ENCODE measurements around the gene DAG1. TPM values are rescaled to one million over a fixed set of nuclear protein-coding genes. Genes with fewer than 3 reads are reported as not detected.

The DAG1 gene
- total RNA-seq, 1 experiment from 2014 or later = 99.9 TPM

DNA sequence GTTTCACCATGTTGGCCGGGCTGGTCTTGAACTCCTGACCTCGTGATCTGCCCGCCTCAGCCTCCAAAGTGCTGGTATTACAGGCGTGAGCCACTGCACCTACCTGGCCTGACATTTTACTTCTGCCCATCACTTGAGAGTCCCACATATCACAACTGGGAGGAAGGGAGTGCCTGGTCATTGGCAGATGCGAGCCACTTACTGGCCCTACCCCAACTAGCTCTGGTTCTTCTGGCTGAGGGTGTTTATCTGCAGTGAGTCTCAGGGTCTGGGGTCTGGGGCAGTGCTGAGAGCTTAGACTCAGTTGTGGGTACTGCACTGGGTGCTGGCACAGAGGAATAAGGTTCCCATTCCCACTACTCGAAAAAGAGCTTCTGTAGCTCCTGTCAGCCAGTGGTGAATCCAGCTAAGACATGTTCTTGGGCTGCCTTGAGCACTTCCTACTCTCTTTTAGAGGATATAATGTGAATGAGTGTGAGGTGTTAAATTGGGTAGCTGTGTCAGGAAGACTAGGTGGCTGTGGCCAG is 30.2 kb downstream of the DAG1 start:
- H3K4me2 ChIP-seq (ENCODE audit: low read length) = peak overlapping the region; percentile 56
- DNase-seq (ENCODE audit: low read depth, low spot score) = no peak
- H3K9ac ChIP-seq (ENCODE audit: low read length) = peak overlapping the region; percentile 52
- POLR2A ChIA-PET = interaction anchor here (1.3 kb wide), 1 partner anchor 173 kb away, joined by 5 read pairs; no protein-coding TSS in a partner anchor
- H3K36me3 ChIP-seq (ENCODE audit: control insufficient read depth in 1 of 2, insufficient read depth in 2 of 2, low read length in 2 of 2) = peaks cover 0 to 4% of the 10 kb centered on the region in 2 experiments; a peak in 1 of 4 replicates
- TF ChIP-seq SRF (IDR thresholded peaks at IDR 0.05; ENCODE audit: low read depth) (no peak), POLR2AphosphoS5 (IDR thresholded peaks at IDR 0.05; ENCODE audit: low read depth, low read length) (no peak), ELF1 (IDR thresholded peaks at IDR 0.05; ENCODE audit: borderline replicate concordance, low read depth) (no peak), TCF7L2 (IDR thresholded peaks at IDR 0.05; ENCODE audit: borderline replicate concordance, extremely low read depth, insufficient read depth, insufficient read length) (no peak), YY1 (IDR thresholded peaks at IDR 0.05; ENCODE audit: extremely low read depth, insufficient replicate concordance, low read depth, low read length) (no peak), JUND (IDR thresholded peaks at IDR 0.05) (no peak), CBX3 (IDR thresholded peaks at IDR 0.05; ENCODE audit: low read depth) (no peak), SIN3A (IDR thresholded peaks at IDR 0.05; ENCODE audit: low read depth) (no peak), SP1 (IDR thresholded peaks at IDR 0.05; ENCODE audit: low read depth) (no peak), RAD21 (IDR thresholded peaks at IDR 0.05; ENCODE audit: low read depth) (no peak), EZH2 (IDR thresholded peaks at IDR 0.05) (no peak), EZH2phosphoT487 (IDR thresholded peaks at IDR 0.05; ENCODE audit: borderline replicate concordance) (no peak), ZNF274 (IDR thresholded peaks at IDR 0.05; ENCODE audit: low read depth, low read length) (no peak), ZFX (IDR thresholded peaks at IDR 0.05) (no peak)
- TF ChIP-seq, protein P1, sequence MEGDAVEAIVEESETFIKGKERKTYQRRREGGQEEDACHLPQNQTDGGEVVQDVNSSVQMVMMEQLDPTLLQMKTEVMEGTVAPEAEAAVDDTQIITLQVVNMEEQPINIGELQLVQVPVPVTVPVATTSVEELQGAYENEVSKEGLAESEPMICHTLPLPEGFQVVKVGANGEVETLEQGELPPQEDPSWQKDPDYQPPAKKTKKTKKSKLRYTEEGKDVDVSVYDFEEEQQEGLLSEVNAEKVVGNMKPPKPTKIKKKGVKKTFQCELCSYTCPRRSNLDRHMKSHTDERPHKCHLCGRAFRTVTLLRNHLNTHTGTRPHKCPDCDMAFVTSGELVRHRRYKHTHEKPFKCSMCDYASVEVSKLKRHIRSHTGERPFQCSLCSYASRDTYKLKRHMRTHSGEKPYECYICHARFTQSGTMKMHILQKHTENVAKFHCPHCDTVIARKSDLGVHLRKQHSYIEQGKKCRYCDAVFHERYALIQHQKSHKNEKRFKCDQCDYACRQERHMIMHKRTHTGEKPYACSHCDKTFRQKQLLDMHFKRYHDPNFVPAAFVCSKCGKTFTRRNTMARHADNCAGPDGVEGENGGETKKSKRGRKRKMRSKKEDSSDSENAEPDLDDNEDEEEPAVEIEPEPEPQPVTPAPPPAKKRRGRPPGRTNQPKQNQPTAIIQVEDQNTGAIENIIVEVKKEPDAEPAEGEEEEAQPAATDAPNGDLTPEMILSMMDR (IDR thresholded peaks at IDR 0.05 in 2 of 3, conservative IDR thresholded peaks at IDR 0.05 in 1 of 3; ENCODE audit: borderline replicate concordance in 1 of 3, insufficient read depth in 1 of 3, low read depth in 2 of 3, low read length in 2 of 3) = no peak
- TF ChIP-seq, protein P2, sequence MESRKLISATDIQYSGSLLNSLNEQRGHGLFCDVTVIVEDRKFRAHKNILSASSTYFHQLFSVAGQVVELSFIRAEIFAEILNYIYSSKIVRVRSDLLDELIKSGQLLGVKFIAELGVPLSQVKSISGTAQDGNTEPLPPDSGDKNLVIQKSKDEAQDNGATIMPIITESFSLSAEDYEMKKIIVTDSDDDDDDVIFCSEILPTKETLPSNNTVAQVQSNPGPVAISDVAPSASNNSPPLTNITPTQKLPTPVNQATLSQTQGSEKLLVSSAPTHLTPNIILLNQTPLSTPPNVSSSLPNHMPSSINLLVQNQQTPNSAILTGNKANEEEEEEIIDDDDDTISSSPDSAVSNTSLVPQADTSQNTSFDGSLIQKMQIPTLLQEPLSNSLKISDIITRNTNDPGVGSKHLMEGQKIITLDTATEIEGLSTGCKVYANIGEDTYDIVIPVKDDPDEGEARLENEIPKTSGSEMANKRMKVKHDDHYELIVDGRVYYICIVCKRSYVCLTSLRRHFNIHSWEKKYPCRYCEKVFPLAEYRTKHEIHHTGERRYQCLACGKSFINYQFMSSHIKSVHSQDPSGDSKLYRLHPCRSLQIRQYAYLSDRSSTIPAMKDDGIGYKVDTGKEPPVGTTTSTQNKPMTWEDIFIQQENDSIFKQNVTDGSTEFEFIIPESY (IDR thresholded peaks at IDR 0.05; ENCODE audit: extremely low read depth, insufficient replicate concordance, low read length) = no peak
- TF ChIP-seq, protein P3, sequence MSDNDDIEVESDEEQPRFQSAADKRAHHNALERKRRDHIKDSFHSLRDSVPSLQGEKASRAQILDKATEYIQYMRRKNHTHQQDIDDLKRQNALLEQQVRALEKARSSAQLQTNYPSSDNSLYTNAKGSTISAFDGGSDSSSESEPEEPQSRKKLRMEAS (IDR thresholded peaks at IDR 0.05) = no peak
- peak overlapping the region in 1 of 2 experiments; percentile 20; a peak in 2 of 4 replicates for H3K4me3 ChIP-seq (replicated peaks in 1 of 2; ENCODE audit: low read depth in 1 of 2, low read length in 2 of 2)
- no peaks in the 10 kb centered on the region for H3K9me3 ChIP-seq (ENCODE audit: control insufficient read depth in 1 of 2, insufficient read depth in 1 of 2, low read depth in 1 of 2, low read length in 2 of 2)
- H2AFZ ChIP-seq (ENCODE audit: low read depth, low read length, poor library complexity, severe bottlenecking) = no peak overlapping the region
- peak overlapping the region; percentile 67 for H3K27ac ChIP-seq (ENCODE audit: low read depth, low read length)
- H3K79me2 ChIP-seq (ENCODE audit: insufficient read depth, low read length) = peaks cover 67% of the 10 kb centered on the region
- H3K4me1 ChIP-seq (ENCODE audit: control insufficient read depth in 1 of 2, insufficient read depth in 2 of 2, low read length in 2 of 2) = peaks cover 26 to 57% of the 10 kb centered on the region in 2 experiments
- intact Hi-C loops (cut with micrococcal nuclease) = no loop called here
- RAD21 ChIA-PET (ENCODE audit: low non-redundant PET in 1 of 2, low total read pairs in 2 of 2, uncharacterized antibody in 2 of 2, unreplicated experiment in 2 of 2) = no interaction called here
- H3K27me3 ChIP-seq (ENCODE audit: insufficient read depth, low read length) = no peaks in the 10 kb centered on the region
- CTCF ChIA-PET = no interaction called here
- no peaks in the 10 kb centered on the region for H3K9me2 ChIP-seq (ENCODE audit: insufficient read depth)
- no peaks in the 10 kb centered on the region; the same call in 1 of the 2 replicates for H4K20me1 ChIP-seq (ENCODE audit: insufficient read depth)
- BruUV-seq (replicated peaks) = no TSS peak
- ATAC-seq = peak; percentile 28

Data from HCT116 (cell line).